Measurements from ENCODE around the gene PCYT1B.

DNA sequence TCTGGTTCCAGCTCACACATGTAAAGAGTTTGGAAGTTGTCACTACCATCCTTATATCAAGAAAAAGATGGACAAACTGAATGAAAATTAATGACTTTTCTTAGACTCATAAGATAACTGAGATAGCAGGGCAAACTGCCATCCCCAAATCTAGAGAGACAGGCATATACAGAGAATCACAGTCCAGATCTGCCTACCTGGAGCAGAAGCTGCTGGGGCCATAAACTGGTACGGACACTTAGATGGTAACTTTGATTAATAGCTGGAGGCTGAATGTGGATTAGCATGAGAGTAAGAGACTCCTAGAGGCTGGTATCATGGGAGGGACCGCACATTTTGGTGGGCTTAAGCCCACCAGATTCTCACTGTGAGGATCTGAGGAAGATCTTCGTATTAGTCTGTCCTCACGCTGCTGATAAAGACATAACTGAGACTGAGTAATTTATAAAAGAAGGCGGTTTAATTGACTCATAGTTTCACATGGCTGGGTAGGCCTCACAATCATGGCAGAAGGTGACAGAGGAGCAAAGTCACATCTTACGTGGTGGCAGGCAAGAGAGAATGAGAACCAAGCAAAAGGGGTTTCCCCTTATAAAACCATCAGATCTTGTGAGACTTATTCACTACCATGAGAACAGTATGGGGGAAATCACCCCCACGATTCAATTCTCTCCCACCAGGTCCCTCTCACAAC is 35.7 kb upstream of the PCYT1B start:
- TF ChIP-seq, protein P1, sequence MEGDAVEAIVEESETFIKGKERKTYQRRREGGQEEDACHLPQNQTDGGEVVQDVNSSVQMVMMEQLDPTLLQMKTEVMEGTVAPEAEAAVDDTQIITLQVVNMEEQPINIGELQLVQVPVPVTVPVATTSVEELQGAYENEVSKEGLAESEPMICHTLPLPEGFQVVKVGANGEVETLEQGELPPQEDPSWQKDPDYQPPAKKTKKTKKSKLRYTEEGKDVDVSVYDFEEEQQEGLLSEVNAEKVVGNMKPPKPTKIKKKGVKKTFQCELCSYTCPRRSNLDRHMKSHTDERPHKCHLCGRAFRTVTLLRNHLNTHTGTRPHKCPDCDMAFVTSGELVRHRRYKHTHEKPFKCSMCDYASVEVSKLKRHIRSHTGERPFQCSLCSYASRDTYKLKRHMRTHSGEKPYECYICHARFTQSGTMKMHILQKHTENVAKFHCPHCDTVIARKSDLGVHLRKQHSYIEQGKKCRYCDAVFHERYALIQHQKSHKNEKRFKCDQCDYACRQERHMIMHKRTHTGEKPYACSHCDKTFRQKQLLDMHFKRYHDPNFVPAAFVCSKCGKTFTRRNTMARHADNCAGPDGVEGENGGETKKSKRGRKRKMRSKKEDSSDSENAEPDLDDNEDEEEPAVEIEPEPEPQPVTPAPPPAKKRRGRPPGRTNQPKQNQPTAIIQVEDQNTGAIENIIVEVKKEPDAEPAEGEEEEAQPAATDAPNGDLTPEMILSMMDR (IDR thresholded peaks at IDR 0.05): no peak
- TF ChIP-seq POLR2A (IDR thresholded peaks at IDR 0.05) (no peak), EP300 (IDR thresholded peaks at IDR 0.05) (no peak)

All from ovary (tissue), 3 donors.